ENCODE data around the gene ETV4. TPM values are rescaled to one million over a fixed set of nuclear protein-coding genes. Genes with fewer than 3 reads are reported as not detected.
A peak's percentile ranks its signal among the peaks of the same experiment; 100 is the strongest.

Gene ETV4
- total and polyA plus RNA-seq, 2 donors (not counting 1 experiment from before 2014, with no cell fraction given): 0.33 to 1.8 TPM

DNA sequence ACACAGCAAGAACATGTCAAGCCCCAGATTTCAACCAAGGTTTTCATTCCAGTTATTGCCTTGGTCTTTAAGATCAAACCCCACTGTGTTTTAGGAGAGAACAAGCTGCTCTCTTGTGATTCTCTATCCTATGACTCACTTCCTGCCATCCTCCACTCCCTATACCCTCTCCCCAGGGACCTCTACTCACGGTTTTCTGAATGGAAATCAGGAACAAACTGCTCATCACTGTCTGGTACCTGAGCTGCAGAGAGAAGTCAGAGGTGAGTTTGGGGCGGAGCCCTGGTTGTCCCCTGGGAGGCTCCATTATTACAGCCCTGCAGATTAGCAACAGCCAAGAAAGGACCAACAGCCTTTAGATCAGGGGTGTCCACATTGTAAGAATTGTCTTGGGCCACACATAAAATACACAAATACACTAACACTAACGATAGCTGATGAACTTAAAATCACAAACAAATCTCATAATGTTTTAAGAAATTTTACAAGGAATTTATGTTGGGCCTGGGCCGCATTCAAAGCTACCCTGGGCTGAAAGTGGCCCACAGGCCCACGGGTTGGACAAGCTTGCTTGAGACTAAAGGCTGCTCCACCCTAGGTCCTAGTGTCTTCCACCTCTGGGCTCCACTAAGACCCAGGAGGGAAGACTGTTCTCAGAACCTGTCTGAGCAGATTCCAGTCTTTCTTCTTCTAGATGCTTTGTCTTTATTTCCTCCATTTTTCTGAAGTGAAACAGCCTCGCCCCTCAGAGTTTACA, 9.7 kb downstream of the ETV4 start:
- no peaks in the 10 kb centered on the region for H3K9me3 ChIP-seq (ENCODE audit: control insufficient read depth, insufficient read depth, low read depth, low read length)
- peak overlapping the region; percentile 59 for H3K27ac ChIP-seq (ENCODE audit: insufficient read depth, low read length)
- H3K36me3 ChIP-seq (ENCODE audit: control insufficient read depth, insufficient read depth, low read length): no peaks in the 10 kb centered on the region
- no peak overlapping the region for H3K9ac ChIP-seq (ENCODE audit: insufficient read depth, low read length)
- H3K4me1 ChIP-seq (ENCODE audit: control insufficient read depth, extremely low read depth, insufficient read depth, low read length): peaks cover 13% of the 10 kb centered on the region
- no peaks in the 10 kb centered on the region for H3K27me3 ChIP-seq (ENCODE audit: control insufficient read depth, insufficient read depth, low read length)
- H2AFZ ChIP-seq (ENCODE audit: low read length): peak overlapping the region; percentile 20
- DNase-seq (ENCODE audit: low read depth in 2 of 2): peak; percentile 46 to 70
- H3K79me2 ChIP-seq (ENCODE audit: control insufficient read depth, insufficient read depth, low read length): no peaks in the 10 kb centered on the region
- H3K4me2 ChIP-seq (ENCODE audit: extremely low read depth, insufficient read depth, low read length): peak overlapping the region; percentile 32
- no peak overlapping the region for H3K4me3 ChIP-seq (replicated peaks in 1 of 4; ENCODE audit: control extremely low read depth in 1 of 4, insufficient read depth in 1 of 4, low read depth in 3 of 4, low read length in 4 of 4)
- H4K20me1 ChIP-seq (ENCODE audit: control insufficient read depth, extremely low read depth, insufficient read depth, low read length): no peaks in the 10 kb centered on the region
- no peak for TF ChIP-seq EZH2 (IDR thresholded peaks at IDR 0.05; ENCODE audit: low read length, missing control alignments)
- no peak for TF ChIP-seq CTCF (conservative IDR thresholded peaks at IDR 0.05 in 1 of 2, IDR thresholded peaks at IDR 0.05 in 1 of 2; ENCODE audit: low read depth in 1 of 2, low read length in 2 of 2)

DNA sequence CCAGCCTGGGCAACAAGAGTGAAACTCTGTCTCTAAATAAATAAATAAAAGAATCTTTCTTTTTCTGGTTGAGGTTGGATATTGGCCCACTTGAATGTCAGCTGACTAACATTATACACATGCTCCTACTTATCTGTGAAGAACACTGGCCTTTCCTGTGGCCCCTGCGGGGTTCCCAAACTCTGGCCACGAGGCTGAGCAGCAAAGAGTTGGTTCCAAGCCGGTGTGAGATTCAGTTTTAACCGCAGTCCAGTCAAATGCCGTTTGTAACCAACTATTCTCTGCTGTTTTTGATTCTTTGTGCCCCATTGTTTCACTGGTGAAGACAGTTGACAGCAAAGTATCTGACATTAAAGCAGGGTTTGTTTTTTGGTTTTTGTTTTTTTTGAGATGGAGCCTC, 11.2 kb downstream of the ETV4 start:
- H3K27me3 ChIP-seq (ENCODE audit: control insufficient read depth, insufficient read depth, low read length): no peaks in the 10 kb centered on the region
- H3K9ac ChIP-seq (ENCODE audit: insufficient read depth, low read length): no peak overlapping the region
- TF ChIP-seq EZH2 (IDR thresholded peaks at IDR 0.05; ENCODE audit: low read length, missing control alignments) (no peak), CTCF (conservative IDR thresholded peaks at IDR 0.05 in 1 of 2, IDR thresholded peaks at IDR 0.05 in 1 of 2; ENCODE audit: low read depth in 1 of 2, low read length in 2 of 2) (no peak)
- no peak overlapping the region for H3K4me2 ChIP-seq (ENCODE audit: extremely low read depth, insufficient read depth, low read length)
- no peaks in the 10 kb centered on the region for H3K9me3 ChIP-seq (ENCODE audit: control insufficient read depth, insufficient read depth, low read depth, low read length)
- H2AFZ ChIP-seq (ENCODE audit: low read length): no peak overlapping the region
- peaks cover 20% of the 10 kb centered on the region for H3K4me1 ChIP-seq (ENCODE audit: control insufficient read depth, extremely low read depth, insufficient read depth, low read length)
- H3K4me3 ChIP-seq (replicated peaks in 1 of 4; ENCODE audit: control extremely low read depth in 1 of 4, insufficient read depth in 1 of 4, low read depth in 3 of 4, low read length in 4 of 4): no peak overlapping the region
- no peaks in the 10 kb centered on the region for H4K20me1 ChIP-seq (ENCODE audit: control insufficient read depth, extremely low read depth, insufficient read depth, low read length)
- no peaks in the 10 kb centered on the region for H3K79me2 ChIP-seq (ENCODE audit: control insufficient read depth, insufficient read depth, low read length)
- no peak overlapping the region for H3K27ac ChIP-seq (ENCODE audit: insufficient read depth, low read length)
- H3K36me3 ChIP-seq (ENCODE audit: control insufficient read depth, insufficient read depth, low read length): no peaks in the 10 kb centered on the region
- no peak for DNase-seq (ENCODE audit: low read depth in 2 of 2)

- no peaks in the 10 kb centered on the region for H3K79me2 ChIP-seq (ENCODE audit: control insufficient read depth, insufficient read depth, low read length)
- H3K4me1 ChIP-seq (ENCODE audit: control insufficient read depth, extremely low read depth, insufficient read depth, low read length): peaks cover 23% of the 10 kb centered on the region
- no peak overlapping the region for H3K27ac ChIP-seq (ENCODE audit: insufficient read depth, low read length)
- no peak overlapping the region for H3K4me2 ChIP-seq (ENCODE audit: extremely low read depth, insufficient read depth, low read length)
- no peak overlapping the region for H2AFZ ChIP-seq (ENCODE audit: low read length)
- no peaks in the 10 kb centered on the region for H3K36me3 ChIP-seq (ENCODE audit: control insufficient read depth, insufficient read depth, low read length)
- H3K27me3 ChIP-seq (ENCODE audit: control insufficient read depth, insufficient read depth, low read length): no peaks in the 10 kb centered on the region
- no peak overlapping the region for H3K9ac ChIP-seq (ENCODE audit: insufficient read depth, low read length)
- no peak overlapping the region for H3K4me3 ChIP-seq (replicated peaks in 1 of 4; ENCODE audit: control extremely low read depth in 1 of 4, insufficient read depth in 1 of 4, low read depth in 3 of 4, low read length in 4 of 4)
- no peak for TF ChIP-seq EZH2 (IDR thresholded peaks at IDR 0.05; ENCODE audit: low read length, missing control alignments)
- TF ChIP-seq CTCF (conservative IDR thresholded peaks at IDR 0.05 in 1 of 2, IDR thresholded peaks at IDR 0.05 in 1 of 2; ENCODE audit: low read depth in 1 of 2, low read length in 2 of 2): no peak
- DNase-seq (ENCODE audit: low read depth in 2 of 2): no peak
- no peaks in the 10 kb centered on the region for H3K9me3 ChIP-seq (ENCODE audit: control insufficient read depth, insufficient read depth, low read depth, low read length)
- H4K20me1 ChIP-seq (ENCODE audit: control insufficient read depth, extremely low read depth, insufficient read depth, low read length): no peaks in the 10 kb centered on the region
Observed at GRCh38 chr17:43533699-43534098, 12.4 kb downstream of the ETV4 start.

Measured in fibroblast of lung (primary cell).